ENCODE measurements around the gene PGM2. TPM values are rescaled to one million over a fixed set of nuclear protein-coding genes. Genes with fewer than 3 reads are reported as not detected.
"Not testable (repeated sequence)": the region's sequence is repeated elsewhere in the genome, so short reads cannot be mapped to it uniquely, and the experiment has no call there.

PGM2 gene
- total RNA-seq, 6 donors from 2014 or later: 11.1 to 30.6 (median 14.1) TPM

- Histone ChIP-seq H3K4me3 (no peak overlapping the region), H3K36me3 (no peaks in the 10 kb centered on the region), H3K27ac (no peak overlapping the region), H3K9me3 (no peaks in the 10 kb centered on the region), H3K4me1 (no peaks in the 10 kb centered on the region), H3K27me3 (no peaks in the 10 kb centered on the region)
- ATAC-seq (ENCODE audit: low FRiP score in 2 of 2) (no peak), DNase-seq (no peak)
- no peak for TF ChIP-seq EP300 (IDR thresholded peaks at IDR 0.05)
- no peak for TF ChIP-seq CTCF (IDR thresholded peaks at IDR 0.05)
- no peak for TF ChIP-seq POLR2A (IDR thresholded peaks at IDR 0.05)
- 72 to 77% methylated on average over 3 of the region's 3 CpGs for WGBS, 2 donors
These were observed 9.8 kb upstream of the PGM2 start for GRCh38 chr4:37816719-37817118.

- no peak overlapping the region for H3K27ac ChIP-seq
- H3K36me3 ChIP-seq: no peaks in the 10 kb centered on the region
- ATAC-seq (ENCODE audit: low FRiP score in 2 of 2) (no peak), DNase-seq (no peak)
- TF ChIP-seq POLR2AphosphoS5 (IDR thresholded peaks at IDR 0.05) (no peak), EP300 (IDR thresholded peaks at IDR 0.05) (no peak), CTCF (IDR thresholded peaks at IDR 0.05) (no peak), POLR2A (IDR thresholded peaks at IDR 0.05) (no peak)
- H3K4me3 ChIP-seq: no peak overlapping the region
- no peaks in the 10 kb centered on the region for H3K9me3 ChIP-seq
- no peaks in the 10 kb centered on the region for H3K27me3 ChIP-seq
- no peaks in the 10 kb centered on the region for H3K4me1 ChIP-seq
- WGBS, 2 donors: 92 to 95% methylated on average over 5 of the region's 5 CpGs
These were observed 7.7 kb upstream of the PGM2 start for GRCh38 chr4:37818752-37819151.

- not testable (repeated sequence) for H3K9me3 ChIP-seq; ATAC-seq (ENCODE audit: low FRiP score in 2 of 2); H3K4me3 ChIP-seq; H3K27me3 ChIP-seq; H3K36me3 ChIP-seq; H3K4me1 ChIP-seq; H3K27ac ChIP-seq
- 92 to 99% methylated on average over 10 of the region's 28 CpGs for WGBS, 2 donors
- DNase-seq: peak in 1 of 2 donors; percentile 54
These were observed 6.0 kb upstream of the PGM2 start for GRCh38 chr4:37820458-37820857.

GRCh38 chr4:37821953-37822605 is 4.4 kb upstream of the PGM2 start:
- WGBS, 2 donors: 31 to 32% methylated on average over 4 of the region's 4 CpGs
- DNase-seq (peak in 1 of 2 donors; percentile 21), ATAC-seq (ENCODE audit: low FRiP score in 2 of 2) (peak in 1 of 2 donors; percentile 12)
- Histone ChIP-seq H3K27ac (no peak overlapping the region), H3K36me3 (no peaks in the 10 kb centered on the region), H3K4me3 (no peak overlapping the region), H3K27me3 (no peaks in the 10 kb centered on the region), H3K4me1 (peaks cover 4 to 8% (median 5%) of the 10 kb centered on the region in 4 donors), H3K9me3 (no peaks in the 10 kb centered on the region)
- TF ChIP-seq POLR2AphosphoS5 (IDR thresholded peaks at IDR 0.05) (no peak), EP300 (IDR thresholded peaks at IDR 0.05) (no peak), POLR2A (IDR thresholded peaks at IDR 0.05) (no peak), CTCF (IDR thresholded peaks at IDR 0.05) (no peak)

GRCh38 chr4:37825501-37825900 is 985 bp upstream of the PGM2 start:
- not testable (repeated sequence) for H3K27me3 ChIP-seq; DNase-seq; ATAC-seq (ENCODE audit: low FRiP score in 2 of 2); H3K36me3 ChIP-seq; H3K9me3 ChIP-seq
- peak overlapping the region; percentile 70 to 94 (median 78) for H3K27ac ChIP-seq
- peak in 1 of 6 experiments; percentile 12 for TF ChIP-seq CTCF (IDR thresholded peaks at IDR 0.05)
- peaks cover 12 to 24% (median 20%) of the 10 kb centered on the region in 4 donors for H3K4me1 ChIP-seq
- peak overlapping the region; percentile 72 to 89 (median 82) for H3K4me3 ChIP-seq
- WGBS, 2 donors: 11 to 13% methylated on average over 9 of the region's 9 CpGs

Measured in upper lobe of left lung (tissue), 6 donors.